SJCRH30 (cell line): ENCODE results near the gene DSC1. TPM values are rescaled to one million over a fixed set of nuclear protein-coding genes. Genes with fewer than 3 reads are reported as not detected.

Experiments
- DNase-seq, 2 experiments: peaks; one replicate each; pipeline ENCODE4 v3.0.0-alpha.2; 2015 to 2020
- H3K27ac ChIP-seq: fragments of 250-450 bp; sonication (Bioruptor Pico); 2 replicates; pipeline ENCODE4 v1.5.1; 2020; ENCODE audit warnings: mild to moderate bottlenecking, moderate library complexity
- H3K27me3 ChIP-seq: fragments of 250-450 bp; sonication (Bioruptor Pico); 2 replicates; pipeline ENCODE4 v1.5.1; 2020; ENCODE audit warnings: mild to moderate bottlenecking, moderate library complexity
- H3K36me3 ChIP-seq: fragments of 250-450 bp; sonication (Bioruptor Pico); 2 replicates; pipeline ENCODE4 v1.5.1; 2020; ENCODE audit warnings: mild to moderate bottlenecking, moderate library complexity
- H3K4me1 ChIP-seq: fragments of 250-450 bp; sonication (Bioruptor Pico); 2 replicates; pipeline ENCODE4 v1.5.1; 2020; ENCODE audit warnings: mild to moderate bottlenecking, moderate library complexity
- H3K4me3 ChIP-seq: fragments of 250-450 bp; sonication (Bioruptor Pico); 2 replicates; pipeline ENCODE4 v1.5.1; 2020; ENCODE audit warnings: mild to moderate bottlenecking, moderate library complexity
- H3K9me3 ChIP-seq: fragments of 250-450 bp; sonication (Bioruptor Pico); replicated peaks from 2 replicates; pipeline ENCODE4 v1.5.1; 2020; ENCODE audit warnings: mild to moderate bottlenecking, moderate library complexity
- total RNA-seq: library from RNA; depleted of rRNA; stranded (reverse); fragments of >200 nt; shearing (Covaris generic); gene quantifications from 2 replicates; pipeline ENCODE4 v1.2.3, GENCODE V29; 2014

The DSC1 gene
- total RNA-seq, 1 experiment from 2014 or later = not detected

GRCh38 chr18:31102941-31103340 is 59.7 kb downstream of the DSC1 start:
- Histone ChIP-seq H3K9me3 (no peaks in the 10 kb centered on the region), H3K27ac (no peak overlapping the region), H3K4me1 (no peaks in the 10 kb centered on the region), H3K4me3 (no peak overlapping the region), H3K27me3 (no peaks in the 10 kb centered on the region), H3K36me3 (no peaks in the 10 kb centered on the region)
- DNase-seq = no peak

GRCh38 chr18:31102025-31102684 is 60.5 kb downstream of the DSC1 start, which contains the start of gene DSC2:
Gene DSC2 (minus strand): TSS chr18:31102421. CDS start chr18:31101971, 450 bp downstream.
- Histone ChIP-seq H3K9me3 (no peaks in the 10 kb centered on the region), H3K36me3 (no peaks in the 10 kb centered on the region), H3K4me3 (no peak within 1 kb of the TSS), H3K27me3 (no peaks in the 10 kb centered on the region), H3K27ac (no peak within 1 kb of the TSS), H3K4me1 (no peaks in the 10 kb centered on the region)
- DNase-seq = no peak

- H3K9me3 ChIP-seq = no peaks in the 10 kb centered on the region
- H3K36me3 ChIP-seq = no peaks in the 10 kb centered on the region
- H3K4me1 ChIP-seq = no peaks in the 10 kb centered on the region
- H3K4me3 ChIP-seq = no peak overlapping the region
- H3K27me3 ChIP-seq = no peaks in the 10 kb centered on the region
- DNase-seq = no peak
- no peak overlapping the region for H3K27ac ChIP-seq
Measured at GRCh38 chr18:31101183-31102024, 61.3 kb downstream of the DSC1 start.

- H3K27ac ChIP-seq = no peak overlapping the region
- H3K9me3 ChIP-seq = no peaks in the 10 kb centered on the region
- no peaks in the 10 kb centered on the region for H3K4me1 ChIP-seq
- no peak for DNase-seq
- no peaks in the 10 kb centered on the region for H3K36me3 ChIP-seq
- no peak overlapping the region for H3K4me3 ChIP-seq
- H3K27me3 ChIP-seq = no peaks in the 10 kb centered on the region
Measured at GRCh38 chr18:31100436-31101182, 62.0 kb downstream of the DSC1 start.

- H3K27me3 ChIP-seq = no peaks in the 10 kb centered on the region
- no peak overlapping the region for H3K4me3 ChIP-seq
- H3K9me3 ChIP-seq = no peaks in the 10 kb centered on the region
- no peaks in the 10 kb centered on the region for H3K36me3 ChIP-seq
- H3K27ac ChIP-seq = no peak overlapping the region
- no peaks in the 10 kb centered on the region for H3K4me1 ChIP-seq
- DNase-seq = no peak
Measured at GRCh38 chr18:31099450-31100230, 63.0 kb downstream of the DSC1 start.

- Histone ChIP-seq H3K27ac (no peak overlapping the region), H3K4me3 (no peak overlapping the region), H3K9me3 (no peaks in the 10 kb centered on the region), H3K36me3 (no peaks in the 10 kb centered on the region), H3K27me3 (no peaks in the 10 kb centered on the region), H3K4me1 (no peaks in the 10 kb centered on the region)
- DNase-seq = no peak
Measured at GRCh38 chr18:31098878-31099277, 63.8 kb downstream of the DSC1 start.

- H3K9me3 ChIP-seq = no peaks in the 10 kb centered on the region
- H3K27ac ChIP-seq = no peak overlapping the region
- no peaks in the 10 kb centered on the region for H3K4me1 ChIP-seq
- no peaks in the 10 kb centered on the region for H3K27me3 ChIP-seq
- no peaks in the 10 kb centered on the region for H3K36me3 ChIP-seq
- no peak for DNase-seq
- no peak overlapping the region for H3K4me3 ChIP-seq
Measured at GRCh38 chr18:31097666-31098065, 65.0 kb downstream of the DSC1 start.

GRCh38 chr18:31093880-31094279 is 68.8 kb downstream of the DSC1 start:
- DNase-seq = no peak
- Histone ChIP-seq H3K27me3 (no peaks in the 10 kb centered on the region), H3K4me3 (no peak overlapping the region), H3K4me1 (no peaks in the 10 kb centered on the region), H3K27ac (no peak overlapping the region), H3K36me3 (no peaks in the 10 kb centered on the region), H3K9me3 (no peaks in the 10 kb centered on the region)

- DNase-seq = no peak
- Histone ChIP-seq H3K27ac (no peak overlapping the region), H3K4me3 (no peak overlapping the region), H3K9me3 (no peaks in the 10 kb centered on the region), H3K27me3 (no peaks in the 10 kb centered on the region), H3K4me1 (no peaks in the 10 kb centered on the region), H3K36me3 (no peaks in the 10 kb centered on the region)
Measured at GRCh38 chr18:31093294-31093693, 69.4 kb downstream of the DSC1 start.

GRCh38 chr18:31091350-31091749 is 71.3 kb downstream of the DSC1 start:
- no peaks in the 10 kb centered on the region for H3K27me3 ChIP-seq
- H3K9me3 ChIP-seq = no peaks in the 10 kb centered on the region
- no peak for DNase-seq
- no peak overlapping the region for H3K27ac ChIP-seq
- H3K36me3 ChIP-seq = no peaks in the 10 kb centered on the region
- no peak overlapping the region for H3K4me3 ChIP-seq
- H3K4me1 ChIP-seq = no peaks in the 10 kb centered on the region

GRCh38 chr18:31088532-31088931 is 74.1 kb downstream of the DSC1 start:
- Histone ChIP-seq H3K36me3 (no peaks in the 10 kb centered on the region), H3K27ac (no peak overlapping the region), H3K27me3 (no peaks in the 10 kb centered on the region), H3K4me3 (no peak overlapping the region), H3K9me3 (no peaks in the 10 kb centered on the region), H3K4me1 (no peaks in the 10 kb centered on the region)
- DNase-seq = no peak

GRCh38 chr18:31079973-31080372 is 82.7 kb downstream of the DSC1 start:
- no peaks in the 10 kb centered on the region for H3K9me3 ChIP-seq
- H3K4me1 ChIP-seq = no peaks in the 10 kb centered on the region
- no peak for DNase-seq
- H3K27ac ChIP-seq = no peak overlapping the region
- no peaks in the 10 kb centered on the region for H3K36me3 ChIP-seq
- no peaks in the 10 kb centered on the region for H3K27me3 ChIP-seq
- H3K4me3 ChIP-seq = no peak overlapping the region
